ENCODE data around the gene NALF2. TPM values are rescaled to one million over a fixed set of nuclear protein-coding genes. Genes with fewer than 3 reads are reported as not detected.

The NALF2 gene
- total and polyA plus RNA-seq, 2 of the 13 experiments (the other 11 are each of a cell fraction or from before 2014, with no cell fraction given): 2.2 to 4.0 TPM

DNA sequence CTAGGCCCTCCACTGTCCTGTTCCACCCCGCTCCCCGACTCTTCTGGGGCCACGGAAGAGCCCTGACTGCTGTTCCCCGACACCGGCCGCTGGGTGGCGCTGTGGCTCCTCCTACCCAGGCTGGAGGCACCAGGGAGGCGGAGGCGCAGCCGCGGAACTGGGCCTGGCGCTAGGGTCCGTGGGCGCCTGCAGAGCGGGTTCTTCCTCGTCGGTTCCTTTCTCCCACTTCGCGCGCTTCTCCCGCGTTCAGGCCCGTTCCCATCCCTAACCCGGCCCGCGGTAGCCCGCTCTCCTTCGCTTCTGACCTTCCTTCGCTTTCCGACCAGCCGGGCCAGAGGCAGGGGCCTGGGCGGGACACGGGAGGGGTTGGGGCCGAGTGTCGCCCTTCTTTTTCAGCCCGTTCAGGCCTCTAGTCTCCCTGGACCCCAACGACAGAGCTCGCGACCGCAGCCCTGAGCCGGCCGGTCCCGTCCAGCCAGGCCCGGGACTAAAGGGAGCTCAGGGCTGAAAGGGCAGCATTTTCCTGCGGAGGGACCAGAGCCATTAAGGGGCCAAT, 34.3 kb downstream of the NALF2 start (continued):
- TF ChIP-seq, protein P1, sequence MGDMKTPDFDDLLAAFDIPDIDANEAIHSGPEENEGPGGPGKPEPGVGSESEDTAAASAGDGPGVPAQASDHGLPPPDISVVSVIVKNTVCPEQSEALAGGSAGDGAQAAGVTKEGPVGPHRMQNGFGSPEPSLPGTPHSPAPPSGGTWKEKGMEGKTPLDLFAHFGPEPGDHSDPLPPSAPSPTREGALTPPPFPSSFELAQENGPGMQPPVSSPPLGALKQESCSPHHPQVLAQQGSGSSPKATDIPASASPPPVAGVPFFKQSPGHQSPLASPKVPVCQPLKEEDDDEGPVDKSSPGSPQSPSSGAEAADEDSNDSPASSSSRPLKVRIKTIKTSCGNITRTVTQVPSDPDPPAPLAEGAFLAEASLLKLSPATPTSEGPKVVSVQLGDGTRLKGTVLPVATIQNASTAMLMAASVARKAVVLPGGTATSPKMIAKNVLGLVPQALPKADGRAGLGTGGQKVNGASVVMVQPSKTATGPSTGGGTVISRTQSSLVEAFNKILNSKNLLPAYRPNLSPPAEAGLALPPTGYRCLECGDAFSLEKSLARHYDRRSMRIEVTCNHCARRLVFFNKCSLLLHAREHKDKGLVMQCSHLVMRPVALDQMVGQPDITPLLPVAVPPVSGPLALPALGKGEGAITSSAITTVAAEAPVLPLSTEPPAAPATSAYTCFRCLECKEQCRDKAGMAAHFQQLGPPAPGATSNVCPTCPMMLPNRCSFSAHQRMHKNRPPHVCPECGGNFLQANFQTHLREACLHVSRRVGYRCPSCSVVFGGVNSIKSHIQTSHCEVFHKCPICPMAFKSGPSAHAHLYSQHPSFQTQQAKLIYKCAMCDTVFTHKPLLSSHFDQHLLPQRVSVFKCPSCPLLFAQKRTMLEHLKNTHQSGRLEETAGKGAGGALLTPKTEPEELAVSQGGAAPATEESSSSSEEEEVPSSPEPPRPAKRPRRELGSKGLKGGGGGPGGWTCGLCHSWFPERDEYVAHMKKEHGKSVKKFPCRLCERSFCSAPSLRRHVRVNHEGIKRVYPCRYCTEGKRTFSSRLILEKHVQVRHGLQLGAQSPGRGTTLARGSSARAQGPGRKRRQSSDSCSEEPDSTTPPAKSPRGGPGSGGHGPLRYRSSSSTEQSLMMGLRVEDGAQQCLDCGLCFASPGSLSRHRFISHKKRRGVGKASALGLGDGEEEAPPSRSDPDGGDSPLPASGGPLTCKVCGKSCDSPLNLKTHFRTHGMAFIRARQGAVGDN (CRISPR knock-in tag; IDR thresholded peaks at IDR 0.05): peak; percentile 73
- TF ChIP-seq KMT2A (CRISPR knock-in tag; IDR thresholded peaks at IDR 0.05) (0 out of 2 replicates have a peak, but pooled peaks have one; percentile 47), SP4 (CRISPR knock-in tag; IDR thresholded peaks at IDR 0.05) (peak; percentile 46; the same call in 1 of the 2 replicates), ZNF780A (CRISPR knock-in tag; IDR thresholded peaks at IDR 0.05) (no peak)

DNA sequence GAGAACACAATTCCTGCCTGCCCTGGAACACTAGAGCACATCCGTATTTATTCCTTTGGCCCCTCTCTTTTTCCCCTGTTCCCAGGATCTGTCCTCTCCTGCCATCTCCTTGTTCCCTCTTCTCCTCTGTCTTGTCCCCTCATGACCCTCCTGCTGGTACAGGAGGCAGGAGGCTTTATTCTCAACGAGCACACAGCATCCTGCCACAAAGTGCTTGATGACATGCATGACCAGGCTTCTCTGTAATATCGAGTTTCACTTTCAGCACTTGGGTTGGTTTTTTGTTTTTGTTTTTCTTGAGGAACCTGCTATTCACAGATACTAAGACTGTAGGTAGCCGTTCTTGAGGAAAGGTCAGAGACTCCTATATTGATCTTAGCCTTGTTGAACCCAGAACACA, 35.3 kb downstream of the NALF2 start:
- Histone ChIP-seq H3K36me3 (replicated peaks in 1 of 2; ENCODE audit: control insufficient read depth in 1 of 2, insufficient read depth in 2 of 2, low read length in 2 of 2) (no peaks in the 10 kb centered on the region), H3K4me2 (ENCODE audit: low read depth, low read length) (no peak overlapping the region), H3K9me3 (ENCODE audit: low read length) (no peaks in the 10 kb centered on the region), H4K20me1 (ENCODE audit: insufficient read depth, low read length) (no peaks in the 10 kb centered on the region), H3K27me3 (ENCODE audit: control insufficient read depth in 1 of 2, insufficient read depth in 2 of 2, low read length in 2 of 2) (no peaks in the 10 kb centered on the region), H3K4me3 (replicated peaks in 1 of 3; ENCODE audit: insufficient read depth in 1 of 3, low read depth in 2 of 3, low read length in 3 of 3) (no peak overlapping the region), H2AFZ (ENCODE audit: low read length) (no peak overlapping the region), H3K27ac (ENCODE audit: extremely low read length, insufficient read depth, low read length) (no peak overlapping the region), H3K79me2 (ENCODE audit: insufficient read depth, low read length) (no peaks in the 10 kb centered on the region), H3K4me1 (ENCODE audit: insufficient read depth, low read length) (peaks cover 42% of the 10 kb centered on the region), H3K9ac (ENCODE audit: insufficient read depth, low read depth, low read length) (no peak overlapping the region)
- 72% methylated on average over 4 of the region's 4 CpGs for WGBS (ENCODE audit: low lambda C conversion rate)
- ChIA-PET POLR2A (interaction anchor here (2.7 kb wide), 1 partner anchor 78 kb away, joined by 9 read pairs; no protein-coding TSS in a partner anchor), CTCF (ENCODE audit: low intra/inter-chr PET ratio, low total read pairs) (no interaction called here)
- in situ Hi-C loops (cut with HindIII; ENCODE audit: extremely low pct_ligation_motif_present, low pct_unique_long_range_greater_than_20kb): loop anchor here (5.0 kb wide), 1 partner anchor 78 kb away; the partner anchor contains the start of gene EDA
- no peak for ATAC-seq
- BruUV-seq (replicated peaks): no TSS peak
- no peak for DNase-seq (ENCODE audit: low spot score)
- no peak for FAIRE-seq
- intact Hi-C loops (cut with micrococcal nuclease; ENCODE audit: unreplicated experiment): loop anchor here (5.0 kb wide), 1 partner anchor 558 kb away; no protein-coding TSS in a partner anchor
- no peak for TF ChIP-seq CHCHD3 (CRISPR knock-in tag; IDR thresholded peaks at IDR 0.05)
- TF ChIP-seq KLF16 (CRISPR knock-in tag; IDR thresholded peaks at IDR 0.05): no peak
- TF ChIP-seq ISL2 (CRISPR knock-in tag; IDR thresholded peaks at IDR 0.05): no peak
- TF ChIP-seq NFE2 (CRISPR knock-in tag; IDR thresholded peaks at IDR 0.05): no peak
- TF ChIP-seq DNMT1 (CRISPR knock-in tag; IDR thresholded peaks at IDR 0.05): no peak
- no peak for TF ChIP-seq ZNF382 (CRISPR knock-in tag; IDR thresholded peaks at IDR 0.05; ENCODE audit: borderline replicate concordance)
- TF ChIP-seq SOX5 (CRISPR knock-in tag; IDR thresholded peaks at IDR 0.05; ENCODE audit: borderline replicate concordance): no peak
- TF ChIP-seq NCOR1 (IDR thresholded peaks at IDR 0.05; ENCODE audit: borderline replicate concordance, low read length): no peak
- TF ChIP-seq ZNF776 (CRISPR knock-in tag; IDR thresholded peaks at IDR 0.05): no peak
- TF ChIP-seq, protein P2, sequence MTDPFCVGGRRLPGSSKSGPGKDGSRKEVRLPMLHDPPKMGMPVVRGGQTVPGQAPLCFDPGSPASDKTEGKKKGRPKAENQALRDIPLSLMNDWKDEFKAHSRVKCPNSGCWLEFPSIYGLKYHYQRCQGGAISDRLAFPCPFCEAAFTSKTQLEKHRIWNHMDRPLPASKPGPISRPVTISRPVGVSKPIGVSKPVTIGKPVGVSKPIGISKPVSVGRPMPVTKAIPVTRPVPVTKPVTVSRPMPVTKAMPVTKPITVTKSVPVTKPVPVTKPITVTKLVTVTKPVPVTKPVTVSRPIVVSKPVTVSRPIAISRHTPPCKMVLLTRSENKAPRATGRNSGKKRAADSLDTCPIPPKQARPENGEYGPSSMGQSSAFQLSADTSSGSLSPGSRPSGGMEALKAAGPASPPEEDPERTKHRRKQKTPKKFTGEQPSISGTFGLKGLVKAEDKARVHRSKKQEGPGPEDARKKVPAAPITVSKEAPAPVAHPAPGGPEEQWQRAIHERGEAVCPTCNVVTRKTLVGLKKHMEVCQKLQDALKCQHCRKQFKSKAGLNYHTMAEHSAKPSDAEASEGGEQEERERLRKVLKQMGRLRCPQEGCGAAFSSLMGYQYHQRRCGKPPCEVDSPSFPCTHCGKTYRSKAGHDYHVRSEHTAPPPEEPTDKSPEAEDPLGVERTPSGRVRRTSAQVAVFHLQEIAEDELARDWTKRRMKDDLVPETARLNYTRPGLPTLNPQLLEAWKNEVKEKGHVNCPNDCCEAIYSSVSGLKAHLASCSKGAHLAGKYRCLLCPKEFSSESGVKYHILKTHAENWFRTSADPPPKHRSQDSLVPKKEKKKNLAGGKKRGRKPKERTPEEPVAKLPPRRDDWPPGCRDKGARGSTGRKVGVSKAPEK (CRISPR knock-in tag; IDR thresholded peaks at IDR 0.05; ENCODE audit: borderline replicate concordance): no peak
- TF ChIP-seq SIN3A (IDR thresholded peaks at IDR 0.05; ENCODE audit: borderline replicate concordance, low read depth, low read length): no peak

All from HepG2 (cell line).